GM12878 (cell line): Measurements from ENCODE around the gene GABRQ. TPM values are rescaled to one million over a fixed set of nuclear protein-coding genes. Genes with fewer than 3 reads are reported as not detected.

ENCODE experiments used
- ATAC-seq: fragments of 200-7000 bp; cut with Tn5 transposase; 3 replicates; pipeline ENCODE4 v1.9.1; 2020; ENCODE audit warnings: mild to moderate bottlenecking, moderate library complexity
- BruUV-seq: library from RNA; stranded (reverse); fragments of 400-500 nt; replicated peaks from 2 replicates; lab custom pipeline; 2021; lab: Mats Ljungman, UMichigan
- CTCF ChIA-PET: fragments of 300-600 bp; sonication (Branson Sonifier 250); formaldehyde crosslinking; extraction: SDS; loops from one replicate; lab custom pipeline; 2021; ENCODE audit warnings: inconsistent platforms; lab: Yijun Ruan, JAX
- POLR2A ChIA-PET: fragments of 350-600 bp; formaldehyde crosslinking; extraction: SDS; loops from one replicate; lab custom pipeline; 2021; ENCODE audit warnings: inconsistent platforms; lab: Charles Lee
- RAD21 ChIA-PET: fragments of 300-600 bp; sonication (Branson Sonifier 250); formaldehyde crosslinking; loops from one replicate; lab custom pipeline; 2023; ENCODE audit warnings: antibody characterized with exemption; ENCODE audit not compliant: unreplicated experiment; lab: Charles Lee
- SMC1A ChIA-PET: fragments of 300-600 bp; sonication (Branson Sonifier 250); formaldehyde crosslinking; loops from one replicate; lab custom pipeline; 2023; ENCODE audit not compliant: unreplicated experiment, uncharacterized antibody; lab: Charles Lee
- DNase-seq: peaks from one replicate; pipeline ENCODE4 v3.0.0-alpha.2; 2011; ENCODE audit warnings: low read depth, low spot score
- FAIRE-seq: peaks from 3 replicates; lab custom pipeline; 2011; peaks lifted over from hg19 to GRCh38; lab: Jason Lieb, UNC
- H2AFZ ChIP-seq: 2 replicates; pipeline ENCODE4 v1.6.0; 2011; ENCODE audit warnings: low read depth, low read length, control low read depth; ENCODE audit not compliant: control insufficient read depth
- H3K27ac ChIP-seq: 2 replicates; pipeline ENCODE4 v1.5.1; 2011; ENCODE audit warnings: control low read depth; ENCODE audit not compliant: control insufficient read depth, insufficient read depth
- H3K27me3 ChIP-seq, 2 experiments: replicated peaks in 1 of 2; 2 replicates each; pipeline versions ENCODE4 v1.6.0 to v1.6.1; 2011; ENCODE audit warnings: low read length in 1 of 2; ENCODE audit not compliant: control insufficient read depth in 2 of 2, insufficient read depth in 2 of 2
- H3K36me3 ChIP-seq, 2 experiments: 2 replicates each; pipeline ENCODE4 v1.5.1; 2011; ENCODE audit warnings: low read length in 1 of 2; ENCODE audit not compliant: control insufficient read depth in 2 of 2, insufficient read depth in 2 of 2
- H3K4me1 ChIP-seq: 2 replicates; pipeline ENCODE4 v1.6.1; 2011; ENCODE audit warnings: mild to moderate bottlenecking, low read length, moderate library complexity, mixed read lengths; ENCODE audit not compliant: control insufficient read depth, insufficient read depth
- H3K4me2 ChIP-seq: 2 replicates; pipeline ENCODE4 v1.6.0; 2011; ENCODE audit warnings: control low read depth; ENCODE audit not compliant: control insufficient read depth, insufficient read depth
- H3K4me3 ChIP-seq: fragments of 200-600 bp; sonication (generic); 2 replicates; pipeline ENCODE4 v1.5.1; 2016
- H3K79me2 ChIP-seq: 2 replicates; pipeline ENCODE4 v1.6.0; 2011; ENCODE audit warnings: low read length; ENCODE audit not compliant: control insufficient read depth, insufficient read depth
- H3K9ac ChIP-seq: 2 replicates; pipeline ENCODE4 v1.8.0; 2011; ENCODE audit warnings: low read length, control low read depth, mixed read lengths; ENCODE audit not compliant: control insufficient read depth, insufficient read depth
- H3K9me3 ChIP-seq: replicated peaks from 3 replicates; pipeline ENCODE4 v1.5.1; 2011; ENCODE audit warnings: mild to moderate bottlenecking, low read length; ENCODE audit not compliant: control insufficient read depth, insufficient read depth
- H4K20me1 ChIP-seq: 2 replicates; pipeline ENCODE4 v1.6.0; 2011; ENCODE audit not compliant: control insufficient read depth, insufficient read depth
- BRCA1 ChIP-seq: IDR thresholded peaks from 2 replicates; pipeline ENCODE4 v1.6.1; 2011; ENCODE audit warnings: low read depth, low read length, improper control_type of control experiment
- CREB1 ChIP-seq: IDR thresholded peaks from 2 replicates; pipeline ENCODE4 v1.6.1; 2012; ENCODE audit warnings: low read depth, mild to moderate bottlenecking, inconsistent platforms
- E2F4 ChIP-seq: IDR thresholded peaks from 2 replicates; pipeline ENCODE4 v1.6.1; 2012; ENCODE audit warnings: low read depth, low read length, improper control_type of control experiment
- NFYA ChIP-seq: IDR thresholded peaks from 2 replicates; pipeline ENCODE4 v1.6.1; 2011; ENCODE audit warnings: low read depth, mild to moderate bottlenecking, low read length, improper control_type of control experiment, borderline replicate concordance
- POLR2A ChIP-seq: IDR thresholded peaks from 2 replicates; pipeline ENCODE4 v1.6.1; 2011; ENCODE audit warnings: low read depth, mild to moderate bottlenecking, low read length
- SMAD5 ChIP-seq: IDR thresholded peaks from 2 replicates; pipeline ENCODE4 v1.6.1; 2016; ENCODE audit warnings: antibody characterized with exemption, low read depth
- WRNIP1 ChIP-seq: IDR thresholded peaks from 2 replicates; pipeline ENCODE4 v1.6.1; 2011; ENCODE audit warnings: low read depth, low read length, improper control_type of control experiment, borderline replicate concordance
- ZNF384 ChIP-seq: IDR thresholded peaks from 2 replicates; pipeline ENCODE4 v1.6.1; 2012; ENCODE audit warnings: low read depth, mild to moderate bottlenecking, low read length, improper control_type of control experiment, borderline replicate concordance
- WGBS: methylation state at CpG from one replicate; pipeline ENCODE4 v1.1.6; 2016; ENCODE audit warnings: low lambda C conversion rate; ENCODE audit not compliant: insufficient replicate concordance, insufficient coverage; ENCODE audit errors: missing lambda C conversion rate; 5-methylcytosine and 5-hydroxymethylcytosine counted together
- in situ Hi-C: fragments of 300-500 bp; cut with MboI; formaldehyde crosslinking; loops from 9 replicates; pipeline ENCODE4 v1.14.3; 2018; ENCODE audit warnings: mixed read lengths
- intact Hi-C: fragments of 100-400 bp; cut with micrococcal nuclease; formaldehyde crosslinking; loops from one replicate; pipeline ENCODE4 v1.14.2; 2022; ENCODE audit not compliant: unreplicated experiment
- polyA plus RNA-seq, 11 experiments: library from polyadenylated mRNA; depleted of rRNA in 4 of 11; unstranded in 6 of 11; stranded (reverse) in 5 of 11; fragments of >200 nt; fragmentation: Nextera tagmentation in 4 of 11; fragmentation: Illumina TruSeq in 1 of 11; extraction: Ambion mirVana in 4 of 11; extraction: Trizol in 1 of 11; gene quantifications; 1 replicate in 1 of 11; 2 replicates in 10 of 11; pipeline versions ENCODE4 v1.2.1 to v1.2.3, GENCODE V29; 2011 to 2016; ENCODE audit warnings: inconsistent platforms in 2 of 11, missing spikeins in 2 of 11, low read depth in 1 of 11
- total RNA-seq, 4 experiments: library from RNA; depleted of rRNA in 3 of 4; stranded (reverse); fragments of >200 nt in 3 of 4; fragmentation: Illumina TruSeq in 1 of 4; extraction: Trizol in 1 of 4; gene quantifications; 2 replicates each; pipeline versions ENCODE4 v1.2.1 to v1.2.3, GENCODE V29; 2013 to 2021

Gene GABRQ
- total and polyA plus RNA-seq, 10 of the 15 experiments (the other 5 are each of a cell fraction or from before 2014, with no cell fraction given): 0.04 TPM; not detected in 9

GRCh38 chrX:152647978-152648377 is 10.3 kb downstream of the GABRQ start:
- Histone ChIP-seq H3K27me3 (no peaks in the 10 kb centered on the region; a peak in 1 of 4 replicates), H3K9me3 (no peaks in the 10 kb centered on the region), H3K36me3 (no peaks in the 10 kb centered on the region), H3K4me3 (no peak overlapping the region), H4K20me1 (no peaks in the 10 kb centered on the region), H2AFZ (no peak overlapping the region), H3K4me2 (no peak overlapping the region), H3K27ac (no peak overlapping the region), H3K79me2 (no peaks in the 10 kb centered on the region), H3K9ac (no peak overlapping the region), H3K4me1 (no peaks in the 10 kb centered on the region)
- DNase-seq (no peak), FAIRE-seq (no peak), ATAC-seq (no peak)
- POLR2A ChIA-PET: no interaction called here
- in situ Hi-C loops: loop anchor here (25.0 kb wide), 1 partner anchor 164 kb away; no protein-coding TSS in a partner anchor
- intact Hi-C loops: no loop called here
- BruUV-seq: no TSS peak
- RAD21 ChIA-PET: interaction anchor here (0.9 kb wide), 1 partner anchor 14 kb away, joined by 3 read pairs; no protein-coding TSS in a partner anchor
- SMC1A ChIA-PET: interaction anchor here (0.9 kb wide), 1 partner anchor 184 kb away, joined by 4 read pairs; no protein-coding TSS in a partner anchor
- CTCF ChIA-PET: interaction anchor here (1.4 to 1.6 kb wide), 2 partner anchors 16 to 25 kb away, joined by 5 read pairs; no protein-coding TSS in a partner anchor
- 45% methylated on average over 5 of the region's 5 CpGs for whole genome bisulfite sequencing
- TF ChIP-seq WRNIP1: no peak
- no peak for TF ChIP-seq ZNF384
- TF ChIP-seq E2F4: no peak
- TF ChIP-seq CREB1: no peak
- no peak for TF ChIP-seq POLR2A
- no peak for TF ChIP-seq BRCA1
- TF ChIP-seq SMAD5: no peak
- no peak for TF ChIP-seq NFYA
